Activated naive CD4-positive, alpha-beta T cell treated with anti-CD3 and anti-CD28 coated beads, Interleukin-2, amount 50 U/mL, for 72 hours (primary cell): ENCODE results near the gene CHD2. TPM values are rescaled to one million over a fixed set of nuclear protein-coding genes. Genes with fewer than 3 reads are reported as not detected.
A peak's percentile ranks its signal among the peaks of the same experiment; 100 is the strongest.
"Not testable (repeated sequence)": the region's sequence is repeated elsewhere in the genome, so short reads cannot be mapped to it uniquely, and the experiment has no call there.

Experiments
- ATAC-seq, 2 donors: fragments of 150-1000 bp; cut with Tn5 transposase; 2 replicates each; pipeline ENCODE4 v1.10.0; 2021; ENCODE audit warnings: mild to moderate bottlenecking in 2 of 2, moderate library complexity in 2 of 2
- DNase-seq, 2 donors: peaks; one replicate each; pipeline ENCODE4 v3.0.0; 2021 to 2022; ENCODE audit warnings: low spot score in 2 of 2
- H3K27ac Mint-ChIP-seq, 2 donors: one replicate each; pipeline ENCODE4 v1.8.0; 2022; ENCODE audit warnings: mild to moderate bottlenecking in 2 of 2, mixed read lengths in 2 of 2
- H3K36me3 Mint-ChIP-seq, 2 donors: one replicate each; pipeline ENCODE4 v1.8.0; 2022; ENCODE audit warnings: mixed read lengths in 2 of 2
- H3K9me3 Mint-ChIP-seq, 2 donors: one replicate each; pipeline ENCODE4 v1.8.0; 2022; ENCODE audit warnings: mixed read lengths in 2 of 2
- total RNA-seq, 2 donors: library from RNA; stranded (reverse); gene quantifications; one replicate each; pipeline ENCODE4 v1.2.3, GENCODE V29; 2022

The CHD2 gene
- total RNA-seq, 2 donors from 2014 or later: 187 to 214 TPM

DNA sequence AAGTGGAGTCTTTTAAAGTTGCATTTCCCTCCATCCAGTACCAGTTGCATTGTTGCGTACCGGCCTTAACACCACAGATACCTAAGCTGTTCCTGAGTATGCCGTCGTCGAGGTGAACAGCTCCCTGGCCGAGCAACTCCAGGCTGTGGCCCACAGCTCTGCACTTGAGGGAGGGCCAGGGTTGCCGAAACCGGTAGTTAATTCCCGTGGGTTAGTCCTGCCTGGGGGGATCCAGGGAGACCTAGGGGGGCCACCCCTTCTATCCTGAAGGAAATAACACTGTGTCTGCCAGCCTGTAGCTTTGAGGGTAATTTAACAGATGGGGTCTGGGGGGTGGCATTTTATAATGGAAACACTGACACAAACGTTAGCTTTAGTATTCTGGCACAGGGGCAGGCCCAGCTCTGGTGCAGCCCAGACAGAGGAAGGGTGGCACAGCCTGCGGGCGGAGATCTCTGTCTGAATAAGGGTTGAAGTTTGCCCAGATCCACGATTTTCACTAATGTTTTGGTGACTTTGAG lies 128.0 kb downstream of the CHD2 start:
- DNase-seq (peak in 1 of 2 donors; percentile 55), ATAC-seq (no peak)
- peak overlapping the region; percentile 75 to 92 for H3K27ac Mint-ChIP-seq
- H3K9me3 Mint-ChIP-seq: peaks cover 0 to 1% of the 10 kb centered on the region in 2 donors
- peaks cover 14 to 29% of the 10 kb centered on the region in 2 donors for H3K36me3 Mint-ChIP-seq

- peaks cover 10 to 23% of the 10 kb centered on the region in 2 donors for H3K36me3 Mint-ChIP-seq
- no peaks in the 10 kb centered on the region for H3K9me3 Mint-ChIP-seq
- ATAC-seq: peak; percentile 9 to 11
- peak in 1 of 2 donors; percentile 51 for DNase-seq
- peak overlapping the region; percentile 75 to 92 for H3K27ac Mint-ChIP-seq
Observed at GRCh38 chr15:93028632-93029213, 128.6 kb downstream of the CHD2 start.

GRCh38 chr15:93029214-93029835 lies 129.2 kb downstream of the CHD2 start:
- no peaks in the 10 kb centered on the region for H3K9me3 Mint-ChIP-seq
- DNase-seq (peak in 1 of 2 donors; percentile 49), ATAC-seq (no peak)
- H3K27ac Mint-ChIP-seq: peak overlapping the region; percentile 76 to 92
- peaks cover 6 to 17% of the 10 kb centered on the region in 2 donors for H3K36me3 Mint-ChIP-seq

DNA sequence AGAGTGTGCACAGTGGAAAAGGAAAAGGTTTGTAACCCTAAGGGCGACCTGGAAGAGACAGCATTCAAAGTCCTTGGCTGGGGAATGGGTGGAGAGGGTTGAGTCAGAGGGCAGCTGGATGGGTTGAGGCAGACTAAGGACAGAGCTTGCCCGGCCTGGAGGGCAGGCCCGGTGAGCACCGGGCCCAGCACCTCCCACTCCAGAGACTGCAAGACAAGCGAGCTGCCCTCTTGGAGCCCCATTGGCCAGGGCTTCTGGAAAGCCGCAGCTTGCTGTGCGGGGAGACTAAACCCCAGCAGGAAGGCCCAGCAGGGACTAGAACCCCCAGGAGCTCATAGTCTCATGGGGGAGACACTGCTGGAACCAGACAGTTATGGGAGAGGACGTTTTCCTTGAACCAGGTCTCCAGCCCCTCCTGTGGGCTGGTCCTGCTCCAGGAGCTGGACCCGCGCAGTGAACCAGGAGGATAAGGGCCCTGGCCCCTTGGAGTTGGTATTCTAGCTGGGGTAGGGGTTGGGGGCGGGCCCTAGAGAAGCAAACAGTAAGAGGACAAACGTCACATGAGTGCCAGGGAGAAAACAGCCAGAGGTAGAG lies 129.8 kb downstream of the CHD2 start:
- peak in 1 of 2 donors; percentile 54 for DNase-seq
- Mint-ChIP-seq H3K9me3 (no peaks in the 10 kb centered on the region), H3K36me3 (peaks cover 0 to 11% of the 10 kb centered on the region in 2 donors), H3K27ac (peak overlapping the region; percentile 76 to 92)
- ATAC-seq: peak in 1 of 2 donors; percentile 2

DNA sequence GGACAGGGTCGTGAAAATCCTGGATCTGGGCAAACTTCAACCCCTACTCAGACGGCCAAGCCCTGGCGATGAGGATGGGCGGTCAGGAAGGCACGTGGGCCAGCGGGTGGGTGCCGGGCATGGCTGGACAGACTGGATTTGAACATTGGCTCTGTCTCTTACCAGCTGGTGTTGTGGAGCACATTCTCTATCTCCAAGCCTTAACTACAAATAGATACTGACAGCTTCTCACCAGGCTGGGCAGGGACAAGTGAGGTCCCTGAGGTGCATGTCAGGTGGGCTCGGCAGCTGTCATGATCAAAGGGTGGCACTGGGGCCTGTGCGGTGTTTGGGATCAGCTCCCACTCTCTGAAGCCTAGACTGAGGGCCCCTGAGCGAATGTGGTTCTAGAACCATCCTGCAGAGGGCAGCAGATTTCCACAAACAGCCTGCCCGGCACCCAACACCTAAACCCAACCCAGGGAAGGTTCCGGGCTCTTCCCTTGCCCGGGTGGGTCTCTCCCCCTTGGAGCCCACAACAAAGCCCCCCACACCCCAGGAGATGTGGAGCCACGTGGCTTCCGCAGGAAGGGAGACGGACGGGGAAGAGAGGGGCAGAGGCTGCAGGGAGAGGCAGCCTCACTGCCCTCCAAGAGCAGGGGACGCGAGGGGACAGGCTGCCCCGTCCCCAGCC lies 130.4 kb downstream of the CHD2 start:
- peak overlapping the region; percentile 76 to 92 for H3K27ac Mint-ChIP-seq
- no peaks in the 10 kb centered on the region for H3K9me3 Mint-ChIP-seq
- DNase-seq: peak; percentile 68 to 77
- peaks cover 0 to 5% of the 10 kb centered on the region in 2 donors for H3K36me3 Mint-ChIP-seq
- peak; percentile 73 to 81 for ATAC-seq

DNA sequence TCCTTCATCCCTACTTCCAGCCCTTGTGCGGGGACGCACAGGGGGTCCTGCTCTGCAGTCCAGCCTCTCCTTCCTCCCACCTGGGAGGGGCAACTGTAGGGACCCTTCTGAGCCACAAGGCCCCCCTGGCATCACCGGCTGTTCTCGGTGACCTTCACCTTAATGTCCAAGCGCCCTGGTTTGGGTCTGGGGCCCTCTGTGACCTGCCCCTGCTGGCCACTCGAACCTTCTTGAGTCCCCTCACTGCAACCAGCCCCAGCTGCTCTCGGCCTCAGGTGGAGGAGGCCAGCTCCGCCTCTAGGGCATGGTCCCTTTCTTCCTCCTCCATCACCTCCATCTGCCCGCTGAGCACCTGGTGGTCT lies 131.0 kb downstream of the CHD2 start:
- DNase-seq: no peak
- H3K27ac Mint-ChIP-seq: peak overlapping the region in 1 of 2 donors; percentile 61
- H3K36me3 Mint-ChIP-seq: no peaks in the 10 kb centered on the region
- ATAC-seq: no peak
- H3K9me3 Mint-ChIP-seq: no peaks in the 10 kb centered on the region

GRCh38 chr15:93031557-93032384 lies 131.6 kb downstream of the CHD2 start:
- ATAC-seq, H3K9me3 Mint-ChIP-seq, H3K36me3 Mint-ChIP-seq: not testable (repeated sequence)
- peak in 1 of 2 donors; percentile 52 for DNase-seq
- peak overlapping the region in 1 of 2 donors; percentile 61 for H3K27ac Mint-ChIP-seq

- not testable (repeated sequence) for H3K36me3 Mint-ChIP-seq, ATAC-seq, H3K9me3 Mint-ChIP-seq, DNase-seq
- H3K27ac Mint-ChIP-seq: peak overlapping the region in 1 of 2 donors; percentile 72
Observed at GRCh38 chr15:93032515-93033206, 132.5 kb downstream of the CHD2 start.

DNA sequence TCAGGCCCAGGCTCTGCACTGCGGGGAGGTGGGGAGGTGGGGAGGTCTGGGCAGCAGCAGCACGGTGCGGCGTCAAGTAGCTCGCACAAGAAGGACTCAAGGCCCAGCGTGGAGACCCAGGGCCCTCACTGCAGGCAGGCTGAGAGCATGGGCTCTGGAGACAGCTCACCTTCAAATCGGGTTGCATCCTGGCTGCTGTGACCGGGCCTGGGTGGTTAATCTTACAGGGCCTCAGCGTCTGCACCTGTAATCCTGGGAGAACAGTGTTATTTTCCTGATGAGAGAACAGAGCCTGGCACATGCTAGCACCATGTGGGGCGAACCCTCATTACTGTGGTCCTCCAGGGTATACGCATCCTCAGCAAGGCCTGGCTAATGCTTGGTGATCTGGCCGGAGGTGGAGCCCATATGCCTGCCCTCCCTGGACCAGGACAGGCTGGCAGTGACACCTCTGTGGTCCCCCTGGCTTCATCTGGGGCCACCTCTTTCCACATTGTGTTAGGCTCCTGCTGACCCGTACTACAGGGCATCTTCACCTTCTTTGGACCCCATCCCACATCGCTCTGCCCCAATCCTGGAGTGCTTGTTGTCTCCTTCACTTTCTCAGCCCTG lies 133.4 kb downstream of the CHD2 start:
- Mint-ChIP-seq H3K27ac (peak overlapping the region in 1 of 2 donors; percentile 72), H3K9me3 (no peaks in the 10 kb centered on the region), H3K36me3 (no peaks in the 10 kb centered on the region)
- no peak for ATAC-seq
- no peak for DNase-seq

DNA sequence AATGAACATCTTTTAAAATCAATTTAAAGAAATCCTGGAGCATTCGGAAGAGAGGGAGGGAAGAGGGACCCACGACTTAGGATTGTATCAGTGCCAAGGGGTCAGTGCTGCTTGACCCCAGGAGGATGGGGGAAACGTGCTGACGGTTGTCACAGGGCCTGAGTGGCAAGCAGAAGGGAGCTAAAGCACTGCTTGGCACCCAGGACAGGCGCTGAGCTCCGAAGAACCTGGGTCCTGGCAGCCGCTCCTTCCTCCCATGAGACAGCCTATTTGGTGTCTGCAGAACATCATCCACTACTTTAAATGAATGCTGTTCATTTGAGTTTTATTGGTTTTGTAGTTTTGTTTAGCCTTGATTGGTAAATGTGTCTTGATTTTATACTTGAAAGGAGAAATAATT lies 134.4 kb downstream of the CHD2 start:
- ATAC-seq (no peak), DNase-seq (peak in 1 of 2 donors; percentile 38)
- Mint-ChIP-seq H3K27ac (no peak overlapping the region), H3K9me3 (no peaks in the 10 kb centered on the region), H3K36me3 (no peaks in the 10 kb centered on the region)

DNA sequence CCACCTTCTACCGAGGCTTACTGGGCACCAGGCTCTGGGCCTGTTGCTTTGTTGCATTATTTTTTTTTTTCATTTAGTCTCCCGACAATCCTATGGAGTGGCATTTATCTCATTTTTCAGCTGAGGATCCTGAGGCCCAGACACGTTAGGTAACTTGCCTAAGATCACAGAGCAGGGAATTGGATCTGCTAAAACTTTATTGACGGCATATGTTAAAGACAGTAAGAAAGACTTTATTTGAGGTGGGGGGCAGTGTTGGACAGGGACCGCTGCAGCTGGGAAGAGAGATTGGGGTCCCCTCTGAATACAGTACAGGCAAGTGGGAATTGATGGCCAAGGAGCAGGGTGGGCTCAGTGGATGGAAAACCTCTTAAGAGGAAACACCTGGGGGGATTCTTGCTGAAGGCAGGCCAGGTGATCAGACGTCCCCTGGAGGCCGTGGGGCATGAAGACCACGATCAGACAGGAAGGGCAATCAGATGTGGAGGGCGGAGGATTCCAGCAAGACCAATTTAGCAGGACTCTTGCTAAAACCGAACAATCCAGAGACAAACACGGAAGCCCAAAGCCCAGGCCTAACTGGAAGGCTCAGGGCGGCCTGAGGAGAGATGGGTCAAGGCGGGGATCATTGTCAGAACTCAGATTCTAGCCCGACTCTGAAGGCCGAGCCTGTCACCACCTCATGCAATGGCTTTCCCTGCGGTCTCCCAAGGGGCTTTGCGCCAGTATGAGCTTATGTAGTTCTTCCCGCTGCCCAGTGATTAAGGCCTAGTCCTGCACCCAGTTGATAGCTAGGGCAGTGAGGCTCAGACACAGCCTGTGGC lies 135.2 kb downstream of the CHD2 start:
- Mint-ChIP-seq H3K36me3 (no peaks in the 10 kb centered on the region), H3K9me3 (no peaks in the 10 kb centered on the region), H3K27ac (no peak overlapping the region)
- ATAC-seq (no peak), DNase-seq (peak in 1 of 2 donors; percentile 38)

- DNase-seq (peak; percentile 42 to 45), ATAC-seq (peak; percentile 63 to 74)
- Mint-ChIP-seq H3K27ac (no peak overlapping the region), H3K36me3 (no peaks in the 10 kb centered on the region), H3K9me3 (no peaks in the 10 kb centered on the region)
Observed at GRCh38 chr15:93035953-93036810, 136.1 kb downstream of the CHD2 start.

GRCh38 chr15:93036951-93037819 lies 137.1 kb downstream of the CHD2 start:
- Mint-ChIP-seq H3K9me3 (no peaks in the 10 kb centered on the region), H3K36me3 (no peaks in the 10 kb centered on the region), H3K27ac (peak overlapping the region in 1 of 2 donors; percentile 67)
- ATAC-seq (no peak), DNase-seq (peak in 1 of 2 donors; percentile 51)
